Stomach (tissue), 4 donors: ENCODE measurements around the gene PRUNE2.

Experiments used
- CTCF ChIP-seq, 7 experiments: fragments of 450-650 bp in 4 of 7; fragments of 200-600 bp in 3 of 7; sonication (generic) in 3 of 7; IDR thresholded peaks; one replicate each; pipeline ENCODE4 v1.5.1; 2016 to 2019; ENCODE audit warnings: antibody characterized with exemption in 7 of 7, control low read depth in 2 of 7, mild to moderate bottlenecking in 1 of 7
- EP300 ChIP-seq: sonication (generic); formaldehyde crosslinking; IDR thresholded peaks from one replicate; pipeline ENCODE4 v1.6.1; 2017; ENCODE audit warnings: antibody characterized with exemption
- POLR2A ChIP-seq, 4 donors: fragments of 450-650 bp; IDR thresholded peaks; one replicate each; pipeline ENCODE4 v1.6.1; 2016; ENCODE audit warnings: antibody characterized with exemption in 4 of 4, control low read depth in 2 of 4, mild to moderate bottlenecking in 1 of 4, moderate library complexity in 1 of 4

- TF ChIP-seq CTCF (IDR thresholded peaks at IDR 0.05) (no peak), EP300 (no peak), POLR2A (IDR thresholded peaks at IDR 0.05) (no peak)
These were observed 263.2 kb downstream of the PRUNE2 start for GRCh38 chr9:76642701-76643209.
